AG04450 (cell line): ENCODE results near the gene SCARF2. TPM values are rescaled to one million over a fixed set of nuclear protein-coding genes. Genes with fewer than 3 reads are reported as not detected.

ENCODE experiments used
- CTCF ChIA-PET: fragments of 300-600, 350-600 bp; formaldehyde crosslinking; extraction: SDS; loops from one replicate; lab custom pipeline; 2022; ENCODE audit warnings: antibody characterized with exemption, inconsistent platforms; lab: Charles Lee
- POLR2A ChIA-PET: fragments of 350-600 bp; formaldehyde crosslinking; extraction: SDS; loops from one replicate; lab custom pipeline; 2021; ENCODE audit warnings: antibody characterized with exemption, inconsistent platforms; lab: Yijun Ruan, JAX
- DNase-seq: peaks from one replicate; pipeline ENCODE4 v3.0.0-alpha.2; 2011; ENCODE audit warnings: low read depth, low spot score
- H3K27ac ChIP-seq: one replicate; pipeline ENCODE4 v1.5.1; 2012; ENCODE audit warnings: low read depth, low read length, control low read depth
- H3K27me3 ChIP-seq: one replicate; pipeline ENCODE4 v1.6.0; 2012; ENCODE audit warnings: low read length; ENCODE audit not compliant: control insufficient read depth, insufficient read depth
- H3K4me3 ChIP-seq: 2 replicates; pipeline ENCODE4 v1.5.1; 2011; ENCODE audit warnings: mild to moderate bottlenecking, low read depth, low read length, control low read depth
- H3K9me3 ChIP-seq: 2 replicates; pipeline ENCODE4 v1.5.1; 2012; ENCODE audit warnings: low read length; ENCODE audit not compliant: control insufficient read depth, insufficient read depth
- CTCF ChIP-seq: IDR thresholded peaks from 2 replicates; pipeline ENCODE4 v1.5.1; 2011; ENCODE audit warnings: low read depth, low read length, control low read depth, inconsistent platforms
- polyA plus RNA-seq: library from polyadenylated mRNA; depleted of rRNA; stranded (reverse); fragments of >200 nt; gene quantifications from 2 replicates; pipeline ENCODE4 v1.2.3, GENCODE V29; 2011

Gene SCARF2
- polyA plus RNA-seq, 1 experiment: 7.3 TPM

GRCh38 chr22:20424568-20424931 is 13.1 kb downstream of the SCARF2 start:
- DNase-seq: no peak
- ChIA-PET POLR2A (no interaction called here), CTCF (no interaction called here)
- no peak overlapping the region for H3K4me3 ChIP-seq
- no peaks in the 10 kb centered on the region for H3K27me3 ChIP-seq
- H3K27ac ChIP-seq: no peak overlapping the region
- H3K9me3 ChIP-seq: no peaks in the 10 kb centered on the region; the same call in 1 of the 2 replicates
- TF ChIP-seq CTCF: no peak

- DNase-seq: no peak
- TF ChIP-seq CTCF: no peak
- H3K27me3 ChIP-seq: no peaks in the 10 kb centered on the region
- H3K9me3 ChIP-seq: no peaks in the 10 kb centered on the region; the same call in 1 of the 2 replicates
- POLR2A ChIA-PET: no interaction called here
- H3K27ac ChIP-seq: no peak overlapping the region
- CTCF ChIA-PET: no interaction called here
- no peak overlapping the region for H3K4me3 ChIP-seq
These were observed 13.6 kb downstream of the SCARF2 start for GRCh38 chr22:20423906-20424551.

- H3K4me3 ChIP-seq: no peak overlapping the region
- no peaks in the 10 kb centered on the region for H3K27me3 ChIP-seq
- CTCF ChIA-PET: no interaction called here
- peak overlapping the region; percentile 31 for H3K27ac ChIP-seq
- no peak for DNase-seq
- TF ChIP-seq CTCF: no peak
- POLR2A ChIA-PET: no interaction called here
- no peaks in the 10 kb centered on the region; the same call in 1 of the 2 replicates for H3K9me3 ChIP-seq
These were observed 14.4 kb downstream of the SCARF2 start for GRCh38 chr22:20423008-20423905.

GRCh38 chr22:20422271-20423007 is 15.2 kb downstream of the SCARF2 start:
- H3K27ac ChIP-seq: no peak overlapping the region
- no peak for DNase-seq
- no peaks in the 10 kb centered on the region; the same call in 1 of the 2 replicates for H3K9me3 ChIP-seq
- no peak for TF ChIP-seq CTCF
- ChIA-PET CTCF (no interaction called here), POLR2A (no interaction called here)
- no peaks in the 10 kb centered on the region for H3K27me3 ChIP-seq
- H3K4me3 ChIP-seq: no peak overlapping the region

- DNase-seq: no peak
- no peak overlapping the region for H3K4me3 ChIP-seq
- no peaks in the 10 kb centered on the region; the same call in 1 of the 2 replicates for H3K9me3 ChIP-seq
- TF ChIP-seq CTCF: no peak
- no peak overlapping the region for H3K27ac ChIP-seq
- POLR2A ChIA-PET: no interaction called here
- CTCF ChIA-PET: no interaction called here
- H3K27me3 ChIP-seq: no peaks in the 10 kb centered on the region
These were observed 16.1 kb downstream of the SCARF2 start for GRCh38 chr22:20421507-20421874.
